OCI-LY1 (cell line): ENCODE results near the gene CD72.

ENCODE experiments used
- H2AFZ ChIP-seq: fragments of 200-600 bp; sonication (generic), shearing (Covaris generic); 2 replicates; pipeline ENCODE4 v1.6.0; 2014; ENCODE audit warnings: antibody characterized with exemption, mild to moderate bottlenecking, low read length
- H3F3A ChIP-seq: fragments of 200-600 bp; sonication (generic), shearing (Covaris generic); 2 replicates; pipeline ENCODE4 v1.6.0; 2014; ENCODE audit warnings: mild to moderate bottlenecking, antibody characterized with exemption, low read length, moderate library complexity; ENCODE audit not compliant: insufficient read depth
- H3K27ac ChIP-seq: fragments of 200-600 bp; sonication (generic); 2 replicates; pipeline ENCODE4 v1.5.1; 2014; ENCODE audit warnings: low read length, mixed run types, mild to moderate bottlenecking, low read depth; ENCODE audit not compliant: poor library complexity, severe bottlenecking
- H3K27me3 ChIP-seq: fragments of 200-600 bp; sonication (generic); 2 replicates; pipeline ENCODE4 v1.6.0; 2014; ENCODE audit warnings: antibody characterized with exemption, mild to moderate bottlenecking, low read length, moderate library complexity; ENCODE audit not compliant: insufficient read depth
- H3K36me3 ChIP-seq: fragments of 200-600 bp; sonication (generic); 2 replicates; pipeline ENCODE4 v1.6.1; 2014; ENCODE audit warnings: mild to moderate bottlenecking, antibody characterized with exemption, low read length, moderate library complexity, mixed read lengths; ENCODE audit not compliant: insufficient read depth
- H3K4me1 ChIP-seq: fragments of 200-600 bp; sonication (generic); 2 replicates; pipeline ENCODE4 v1.5.1; 2014; ENCODE audit warnings: mild to moderate bottlenecking, low read length, moderate library complexity; ENCODE audit not compliant: insufficient read depth, severe bottlenecking
- H3K4me2 ChIP-seq: fragments of 200-600 bp; sonication (generic), shearing (Covaris generic); 2 replicates; pipeline ENCODE4 v1.6.1; 2014; ENCODE audit warnings: low read length
- H3K4me3 ChIP-seq: fragments of 200-600 bp; sonication (generic); 2 replicates; pipeline ENCODE4 v1.5.1; 2014; ENCODE audit warnings: low read length, low read depth, mild to moderate bottlenecking, mixed read lengths; ENCODE audit not compliant: poor library complexity, severe bottlenecking
- H3K79me2 ChIP-seq: fragments of 200-600 bp; shearing (Covaris generic); 2 replicates; pipeline ENCODE4 v1.6.1; 2016; ENCODE audit warnings: mixed run types, low read length, mixed read lengths; ENCODE audit not compliant: insufficient read depth
- H3K9ac ChIP-seq: fragments of 200-600 bp; sonication (generic), shearing (Covaris generic); 2 replicates; pipeline ENCODE4 v1.6.1; 2014; ENCODE audit warnings: mild to moderate bottlenecking, low read length, mixed read lengths
- H3K9me2 ChIP-seq: fragments of 200-600 bp; sonication (generic), shearing (Covaris generic); 2 replicates; pipeline ENCODE4 v1.6.1; 2014; ENCODE audit warnings: low read depth, mild to moderate bottlenecking, low read length, mixed read lengths
- H3K9me3 ChIP-seq: fragments of 200-600 bp; shearing (Covaris generic); 2 replicates; pipeline ENCODE4 v1.6.1; 2014; ENCODE audit warnings: low read length, mixed read lengths
- H4K20me1 ChIP-seq: fragments of 200-600 bp; sonication (generic), shearing (Covaris generic); 2 replicates; pipeline ENCODE4 v1.6.0; 2016; ENCODE audit warnings: mild to moderate bottlenecking, low read length; ENCODE audit not compliant: insufficient read depth
- EZH2 ChIP-seq: fragments of 200-600 bp; sonication (generic), shearing (Covaris generic); IDR thresholded peaks from 2 replicates; pipeline ENCODE4 v1.8.0; 2017; ENCODE audit warnings: borderline replicate concordance, mixed run types, mild to moderate bottlenecking, antibody characterized with exemption, low read length, moderate library complexity, mixed read lengths
- TF ChIP-seq, protein P1 (sequence below): fragments of 200-600 bp; sonication (generic), shearing (Covaris generic); IDR thresholded peaks from 2 replicates; pipeline ENCODE4 v1.5.1; 2017; ENCODE audit warnings: mild to moderate bottlenecking, antibody characterized with exemption, low read length, moderate library complexity, mixed read lengths

The CD72 gene

DNA sequence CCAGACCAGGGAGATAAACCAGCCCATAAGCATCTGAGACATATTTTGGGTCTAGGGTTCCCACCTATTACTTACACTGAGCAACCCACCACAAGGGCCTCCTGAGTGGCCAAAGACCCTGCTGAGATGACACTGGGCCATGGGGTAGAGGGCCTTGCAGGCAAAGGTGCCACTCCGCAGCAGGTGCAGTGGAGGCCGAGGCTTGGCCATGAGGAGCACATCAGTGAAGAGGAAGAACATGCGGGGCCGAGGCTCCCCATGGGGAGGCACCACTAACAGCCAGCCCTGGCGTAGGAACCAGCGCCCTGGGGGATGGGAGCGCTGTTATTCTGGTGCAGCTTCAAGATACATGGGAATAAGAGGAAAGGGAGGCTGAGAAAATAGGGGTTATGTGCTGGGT lies 44.2 kb upstream of the CD72 start:
- Histone ChIP-seq H3K27ac (peak overlapping the region; percentile 30), H3K9me2 (no peaks in the 10 kb centered on the region), H3K4me3 (peak overlapping the region; percentile 74), H3K9me3 (no peaks in the 10 kb centered on the region), H3F3A (no peaks in the 10 kb centered on the region), H4K20me1 (no peaks in the 10 kb centered on the region), H3K36me3 (peaks cover 33% of the 10 kb centered on the region; the same call in 1 of the 2 replicates), H3K4me2 (peak overlapping the region; percentile 71; the same call in 1 of the 2 replicates), H3K79me2 (no peaks in the 10 kb centered on the region), H2AFZ (no peak overlapping the region), H3K4me1 (peaks cover 70% of the 10 kb centered on the region), H3K27me3 (no peaks in the 10 kb centered on the region), H3K9ac (no peak overlapping the region)
- TF ChIP-seq, protein P1, sequence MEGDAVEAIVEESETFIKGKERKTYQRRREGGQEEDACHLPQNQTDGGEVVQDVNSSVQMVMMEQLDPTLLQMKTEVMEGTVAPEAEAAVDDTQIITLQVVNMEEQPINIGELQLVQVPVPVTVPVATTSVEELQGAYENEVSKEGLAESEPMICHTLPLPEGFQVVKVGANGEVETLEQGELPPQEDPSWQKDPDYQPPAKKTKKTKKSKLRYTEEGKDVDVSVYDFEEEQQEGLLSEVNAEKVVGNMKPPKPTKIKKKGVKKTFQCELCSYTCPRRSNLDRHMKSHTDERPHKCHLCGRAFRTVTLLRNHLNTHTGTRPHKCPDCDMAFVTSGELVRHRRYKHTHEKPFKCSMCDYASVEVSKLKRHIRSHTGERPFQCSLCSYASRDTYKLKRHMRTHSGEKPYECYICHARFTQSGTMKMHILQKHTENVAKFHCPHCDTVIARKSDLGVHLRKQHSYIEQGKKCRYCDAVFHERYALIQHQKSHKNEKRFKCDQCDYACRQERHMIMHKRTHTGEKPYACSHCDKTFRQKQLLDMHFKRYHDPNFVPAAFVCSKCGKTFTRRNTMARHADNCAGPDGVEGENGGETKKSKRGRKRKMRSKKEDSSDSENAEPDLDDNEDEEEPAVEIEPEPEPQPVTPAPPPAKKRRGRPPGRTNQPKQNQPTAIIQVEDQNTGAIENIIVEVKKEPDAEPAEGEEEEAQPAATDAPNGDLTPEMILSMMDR = no peak
- TF ChIP-seq EZH2 = no peak

DNA sequence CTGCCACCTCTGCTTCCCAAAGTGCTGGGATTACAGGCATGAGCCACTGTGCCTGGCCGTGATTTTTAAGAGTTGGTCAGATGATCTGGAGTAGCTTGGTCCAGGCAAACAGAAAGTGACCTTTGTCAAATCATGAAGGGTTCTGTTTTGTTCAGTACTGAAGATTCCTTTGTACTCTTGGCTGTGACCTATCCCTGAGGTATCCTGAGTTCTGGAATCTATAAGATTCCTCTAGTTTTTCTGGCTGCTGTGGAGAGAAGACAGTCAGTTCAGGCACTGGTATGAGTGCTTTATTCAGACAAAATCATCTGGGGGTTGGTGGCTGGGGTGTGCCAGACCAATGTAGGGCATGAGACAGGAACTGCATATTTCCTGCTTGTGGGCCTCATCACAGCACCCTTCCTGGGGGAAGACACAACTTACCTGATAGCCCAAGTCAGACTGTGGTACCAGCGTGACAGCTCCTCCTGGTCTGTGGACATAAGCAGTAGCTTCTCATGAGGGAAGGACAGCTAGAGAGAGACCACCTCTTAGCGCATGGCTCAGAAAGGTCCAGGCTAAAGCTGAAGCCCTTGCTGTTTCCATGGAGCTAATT lies 43.6 kb upstream of the CD72 start:
- H3K27me3 ChIP-seq = no peaks in the 10 kb centered on the region
- H3K9me2 ChIP-seq = no peaks in the 10 kb centered on the region
- peak overlapping the region; percentile 71; the same call in 1 of the 2 replicates for H3K4me2 ChIP-seq
- no peaks in the 10 kb centered on the region for H3F3A ChIP-seq
- TF ChIP-seq EZH2 = no peak
- TF ChIP-seq, protein P1 = no peak
- no peak overlapping the region for H2AFZ ChIP-seq
- H3K4me1 ChIP-seq = peaks cover 76% of the 10 kb centered on the region
- H3K27ac ChIP-seq = peak overlapping the region; percentile 30
- no peaks in the 10 kb centered on the region for H3K79me2 ChIP-seq
- peaks cover 33% of the 10 kb centered on the region; the same call in 1 of the 2 replicates for H3K36me3 ChIP-seq
- H4K20me1 ChIP-seq = no peaks in the 10 kb centered on the region
- no peak overlapping the region for H3K4me3 ChIP-seq
- no peak overlapping the region for H3K9ac ChIP-seq
- no peaks in the 10 kb centered on the region for H3K9me3 ChIP-seq

DNA sequence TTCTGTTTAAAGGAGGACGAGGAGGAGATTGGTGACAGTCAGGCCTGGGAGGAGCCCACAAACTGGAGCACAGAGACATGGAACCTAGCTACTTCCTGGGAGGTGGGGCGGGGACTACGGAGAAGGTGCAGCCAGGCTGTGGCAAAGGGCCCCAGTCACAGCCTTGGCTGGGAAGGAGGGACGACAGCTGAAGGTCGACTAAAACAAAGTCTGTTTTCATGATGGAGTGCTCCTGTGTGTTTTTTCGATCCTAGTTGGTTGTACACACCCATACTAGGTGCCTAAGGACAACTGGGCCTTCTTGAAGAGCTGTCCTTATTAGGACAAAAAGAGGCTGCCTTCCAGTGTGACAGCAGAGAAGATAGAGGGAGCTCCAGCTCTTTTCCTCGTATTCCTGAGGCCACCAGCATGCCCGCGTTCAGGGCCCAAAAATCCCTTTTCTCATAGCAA lies 42.8 kb upstream of the CD72 start:
- H3K27ac ChIP-seq = peak overlapping the region; percentile 6
- no peaks in the 10 kb centered on the region for H3K9me3 ChIP-seq
- no peaks in the 10 kb centered on the region for H3K27me3 ChIP-seq
- no peaks in the 10 kb centered on the region for H3K9me2 ChIP-seq
- no peaks in the 10 kb centered on the region for H3F3A ChIP-seq
- H2AFZ ChIP-seq = no peak overlapping the region
- H3K36me3 ChIP-seq = peaks cover 33% of the 10 kb centered on the region; the same call in 1 of the 2 replicates
- H3K9ac ChIP-seq = no peak overlapping the region
- H3K4me2 ChIP-seq = no peak overlapping the region
- no peak overlapping the region for H3K4me3 ChIP-seq
- peaks cover 76% of the 10 kb centered on the region for H3K4me1 ChIP-seq
- H3K79me2 ChIP-seq = no peaks in the 10 kb centered on the region
- TF ChIP-seq, protein P1 = no peak; the same call in 1 of the 2 replicates
- no peak for TF ChIP-seq EZH2
- H4K20me1 ChIP-seq = no peaks in the 10 kb centered on the region
